Measurements from ENCODE around the gene KRTAP6-1.

Gene KRTAP6-1

GRCh38 chr21:30628109-30628508 lies 14.4 kb upstream of the KRTAP6-1 start:
- no peak for TF ChIP-seq CTCF (IDR thresholded peaks at IDR 0.05; ENCODE audit: low read depth, low read length)
- DNase-seq (ENCODE audit: extremely low read depth, low read depth) = no peak

GRCh38 chr21:30625449-30626165 lies 11.9 kb upstream of the KRTAP6-1 start:
- TF ChIP-seq CTCF (IDR thresholded peaks at IDR 0.05; ENCODE audit: low read depth, low read length) = no peak
- DNase-seq (ENCODE audit: extremely low read depth, low read depth) = no peak

GRCh38 chr21:30623362-30623761 lies 9.6 kb upstream of the KRTAP6-1 start:
- no peak for TF ChIP-seq CTCF (IDR thresholded peaks at IDR 0.05; ENCODE audit: low read depth, low read length)
- DNase-seq (ENCODE audit: extremely low read depth, low read depth) = no peak

GRCh38 chr21:30620522-30620921 lies 6.8 kb upstream of the KRTAP6-1 start, which contains the start of gene KRTAP20-4:
KRTAP20-4 (plus strand) TSS chr21:30620627.
- no peak for TF ChIP-seq CTCF (IDR thresholded peaks at IDR 0.05; ENCODE audit: low read depth, low read length)
- no peak for DNase-seq (ENCODE audit: extremely low read depth, low read depth)

GRCh38 chr21:30620080-30620479 lies 6.3 kb upstream of the KRTAP6-1 start:
- DNase-seq (ENCODE audit: extremely low read depth, low read depth) = no peak

GRCh38 chr21:30616125-30616524 lies 2.4 kb upstream of the KRTAP6-1 start, which contains the start of gene KRTAP20-1:
KRTAP20-1 (plus strand) TSS chr21:30616425; CDS start chr21:30616455, 30 bp downstream.
- no peak for DNase-seq (ENCODE audit: extremely low read depth, low read depth)
- TF ChIP-seq CTCF (IDR thresholded peaks at IDR 0.05; ENCODE audit: low read depth, low read length) = no peak

More at GRCh38 chr21:30620080-30620479, 6.3 kb upstream of the KRTAP6-1 start:
- TF ChIP-seq CTCF (IDR thresholded peaks at IDR 0.05; ENCODE audit: low read depth, low read length) = no peak

GRCh38 chr21:30615199-30615598 lies 1.5 kb upstream of the KRTAP6-1 start:
- TF ChIP-seq CTCF (IDR thresholded peaks at IDR 0.05; ENCODE audit: low read depth, low read length) = no peak

More at GRCh38 chr21:30615199-30615598, 1.5 kb upstream of the KRTAP6-1 start:
- DNase-seq (ENCODE audit: extremely low read depth, low read depth) = no peak

Measured in AG09319 (cell line).